HepG2 (cell line): ENCODE data around the gene BICRAL. TPM values are rescaled to one million over a fixed set of nuclear protein-coding genes. Genes with fewer than 3 reads are reported as not detected.

Experiments
- KDM5A ChIP-seq: fragments of 200-600 bp; sonication (generic); IDR thresholded peaks from 2 replicates; pipeline ENCODE4 v1.7.0; 2018; ENCODE audit warnings: antibody characterized with exemption, mild to moderate bottlenecking, low read length, borderline replicate concordance
- NCOA5 ChIP-seq: sonication (generic); formaldehyde crosslinking; IDR thresholded peaks from 2 replicates; pipeline ENCODE4 v1.4.0; 2020; ENCODE audit warnings: missing genetic modification reagents
- NR1H2 ChIP-seq: sonication (generic); formaldehyde crosslinking; IDR thresholded peaks from 2 replicates; pipeline ENCODE4 v1.8.1; 2022; ENCODE audit warnings: low read depth, missing genetic modification reagents, borderline replicate concordance
- SNAI1 ChIP-seq: sonication (generic); formaldehyde crosslinking; IDR thresholded peaks from 2 replicates; pipeline ENCODE4 v1.5.0; 2020; ENCODE audit warnings: mild to moderate bottlenecking, missing genetic modification reagents, borderline replicate concordance
- SNAPC2 ChIP-seq: sonication (generic); formaldehyde crosslinking; IDR thresholded peaks from 2 replicates; pipeline ENCODE4 v1.8.1; 2022; ENCODE audit warnings: mild to moderate bottlenecking, missing genetic modification reagents
- TGIF2 ChIP-seq: IDR thresholded peaks from 2 replicates; pipeline ENCODE4 v1.6.1; 2016; ENCODE audit warnings: control low read depth, missing compliant biosample characterization
- ZNF225 ChIP-seq: sonication (generic); formaldehyde crosslinking; IDR thresholded peaks from 2 replicates; pipeline ENCODE4 v1.4.0; 2020; ENCODE audit warnings: mild to moderate bottlenecking, missing genetic modification reagents
- ZNF441 ChIP-seq: sonication (generic); formaldehyde crosslinking; IDR thresholded peaks from 2 replicates; pipeline ENCODE4 v1.7.0; 2021; ENCODE audit warnings: missing genetic modification reagents, borderline replicate concordance
- polyA plus RNA-seq, 8 experiments: library from polyadenylated mRNA; depleted of rRNA in 3 of 8; stranded (reverse) in 7 of 8; unstranded in 1 of 8; fragments of >200 nt; fragmentation: Illumina TruSeq in 4 of 8; extraction: Trizol in 4 of 8; gene quantifications; 2 replicates each; pipeline versions ENCODE4 v1.2.1 to v1.2.3, GENCODE V29; 2011 to 2016; ENCODE audit warnings: low read depth in 4 of 8, missing spikeins in 1 of 8, mixed read lengths in 1 of 8; ENCODE audit not compliant: insufficient read depth in 1 of 8
- total RNA-seq, 5 experiments: library from RNA; depleted of rRNA; stranded (reverse); fragments of >200 nt; fragmentation: Illumina TruSeq; extraction: Trizol; gene quantifications; 2 replicates each; pipeline ENCODE4 v1.2.3, GENCODE V29; 2016; ENCODE audit warnings: low read depth in 1 of 5
- TF ChIP-seq, protein P1 (sequence below): sonication (generic); formaldehyde crosslinking; conservative IDR thresholded peaks from 2 replicates; pipeline ENCODE4 v1.8.1; 2023; ENCODE audit warnings: missing genetic modification reagents
- TF ChIP-seq, protein P2 (sequence below): sonication (generic); formaldehyde crosslinking; IDR thresholded peaks from 2 replicates; pipeline ENCODE4 v1.8.0; 2022; ENCODE audit warnings: mild to moderate bottlenecking, missing genetic modification reagents

The BICRAL gene
- total and polyA plus RNA-seq, 2 of the 13 experiments (the other 11 are each of a cell fraction or from before 2014, with no cell fraction given), result 5.0 to 13.5 TPM

DNA sequence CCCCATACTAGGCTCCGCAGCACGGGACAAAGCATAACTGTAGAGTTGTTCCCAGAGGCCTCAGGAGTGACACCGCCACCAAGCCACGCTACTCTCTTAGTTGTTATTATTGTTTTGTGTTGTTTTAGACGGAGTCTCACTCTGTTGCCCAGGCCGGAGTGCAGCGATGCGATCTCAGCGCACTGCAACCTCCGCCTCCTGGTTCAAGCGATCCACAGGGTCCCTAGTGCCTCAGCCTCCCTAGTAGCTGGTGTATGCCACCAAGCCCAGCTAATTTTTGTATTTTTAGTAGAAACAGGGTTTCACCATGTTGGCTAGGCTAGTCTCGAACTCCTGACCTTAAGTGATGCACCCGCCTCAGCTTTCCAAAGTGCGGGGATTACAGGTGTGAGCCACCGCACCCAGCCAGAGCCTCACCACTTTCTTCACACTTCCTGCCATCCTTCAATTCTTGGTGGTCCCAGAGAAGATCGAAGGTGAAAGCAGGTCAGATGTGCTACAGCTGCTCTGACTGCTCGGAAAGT is 109.4 kb downstream of the BICRAL start (continued):
- TF ChIP-seq, protein P1, sequence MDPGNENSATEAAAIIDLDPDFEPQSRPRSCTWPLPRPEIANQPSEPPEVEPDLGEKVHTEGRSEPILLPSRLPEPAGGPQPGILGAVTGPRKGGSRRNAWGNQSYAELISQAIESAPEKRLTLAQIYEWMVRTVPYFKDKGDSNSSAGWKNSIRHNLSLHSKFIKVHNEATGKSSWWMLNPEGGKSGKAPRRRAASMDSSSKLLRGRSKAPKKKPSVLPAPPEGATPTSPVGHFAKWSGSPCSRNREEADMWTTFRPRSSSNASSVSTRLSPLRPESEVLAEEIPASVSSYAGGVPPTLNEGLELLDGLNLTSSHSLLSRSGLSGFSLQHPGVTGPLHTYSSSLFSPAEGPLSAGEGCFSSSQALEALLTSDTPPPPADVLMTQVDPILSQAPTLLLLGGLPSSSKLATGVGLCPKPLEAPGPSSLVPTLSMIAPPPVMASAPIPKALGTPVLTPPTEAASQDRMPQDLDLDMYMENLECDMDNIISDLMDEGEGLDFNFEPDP (CRISPR knock-in tag), result 0 out of 2 replicates have a peak, but pooled peaks have one; percentile 23
- TF ChIP-seq SNAPC2 (CRISPR knock-in tag), result 0 out of 2 replicates have a peak, but pooled peaks have one; percentile 3
- 0 out of 2 replicates have a peak, but pooled peaks have one; percentile 38 for TF ChIP-seq SNAI1
- TF ChIP-seq, protein P2, sequence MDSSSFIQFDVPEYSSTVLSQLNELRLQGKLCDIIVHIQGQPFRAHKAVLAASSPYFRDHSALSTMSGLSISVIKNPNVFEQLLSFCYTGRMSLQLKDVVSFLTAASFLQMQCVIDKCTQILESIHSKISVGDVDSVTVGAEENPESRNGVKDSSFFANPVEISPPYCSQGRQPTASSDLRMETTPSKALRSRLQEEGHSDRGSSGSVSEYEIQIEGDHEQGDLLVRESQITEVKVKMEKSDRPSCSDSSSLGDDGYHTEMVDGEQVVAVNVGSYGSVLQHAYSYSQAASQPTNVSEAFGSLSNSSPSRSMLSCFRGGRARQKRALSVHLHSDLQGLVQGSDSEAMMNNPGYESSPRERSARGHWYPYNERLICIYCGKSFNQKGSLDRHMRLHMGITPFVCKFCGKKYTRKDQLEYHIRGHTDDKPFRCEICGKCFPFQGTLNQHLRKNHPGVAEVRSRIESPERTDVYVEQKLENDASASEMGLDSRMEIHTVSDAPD (CRISPR knock-in tag), result 0 out of 2 replicates have a peak, but pooled peaks have one; percentile 29
- no peak for TF ChIP-seq TGIF2
- TF ChIP-seq KDM5A, result no peak
- TF ChIP-seq ZNF441 (CRISPR knock-in tag), result 0 out of 2 replicates have a peak, but pooled peaks have one; percentile 10
- no peak for TF ChIP-seq NR1H2
- TF ChIP-seq NCOA5 (CRISPR knock-in tag), result no peak
- TF ChIP-seq ZNF225, result peak; percentile 1; the same call in 1 of the 2 replicates
